Endothelial cell of umbilical vein (primary cell): ENCODE results near the gene NCS1. TPM values are rescaled to one million over a fixed set of nuclear protein-coding genes. Genes with fewer than 3 reads are reported as not detected.

Experiments
- BruUV-seq: library from RNA; stranded (reverse); fragments of 400-500 nt; replicated peaks from 2 replicates; lab custom pipeline; 2021; lab: Mats Ljungman, UMichigan
- CTCF ChIA-PET: fragments of 300-600, 350-600 bp; sonication (Branson Sonifier 250); formaldehyde crosslinking; loops from one replicate; lab custom pipeline; 2021; ENCODE audit warnings: antibody characterized with exemption, inconsistent platforms; lab: Charles Lee
- POLR2A ChIA-PET: fragments of 300-600, 350-600 bp; sonication (Branson Sonifier 250); formaldehyde crosslinking; loops from one replicate; lab custom pipeline; 2021; ENCODE audit warnings: antibody characterized with exemption, inconsistent platforms; lab: Charles Lee
- DNase-seq: peaks from one replicate; pipeline ENCODE4 v3.0.0-alpha.2; 2011; ENCODE audit warnings: low read depth, low spot score
- FAIRE-seq: peaks from 2 replicates; lab custom pipeline; 2011; peaks lifted over from hg19 to GRCh38; lab: Jason Lieb, UNC
- H2AFZ ChIP-seq: 2 replicates; pipeline ENCODE4 v1.6.0; 2012; ENCODE audit warnings: low read depth, low read length, control low read depth, inconsistent platforms
- H3K27ac ChIP-seq: 2 replicates; pipeline ENCODE4 v1.5.1; 2011; ENCODE audit warnings: low read depth, mild to moderate bottlenecking, control low read depth, low read length, moderate library complexity; ENCODE audit not compliant: insufficient read depth
- H3K27me3 ChIP-seq, 2 experiments: 2 replicates each; pipeline versions ENCODE4 v1.6.0 to v1.6.1; 2011; ENCODE audit warnings: low read length in 2 of 2, mixed read lengths in 1 of 2; ENCODE audit not compliant: control insufficient read depth in 2 of 2, insufficient read depth in 2 of 2
- H3K36me3 ChIP-seq, 2 experiments: 2 replicates in 1 of 2; 3 replicates in 1 of 2; pipeline ENCODE4 v1.5.1; 2011; ENCODE audit warnings: low read length in 2 of 2, mild to moderate bottlenecking in 1 of 2, moderate library complexity in 1 of 2; ENCODE audit not compliant: control insufficient read depth in 2 of 2, insufficient read depth in 2 of 2; ENCODE audit errors: extremely low read depth in 1 of 2
- H3K4me1 ChIP-seq: 3 replicates; pipeline ENCODE4 v1.5.1; 2011; ENCODE audit warnings: mild to moderate bottlenecking, low read length; ENCODE audit not compliant: control insufficient read depth, insufficient read depth; ENCODE audit errors: extremely low read depth
- H3K4me2 ChIP-seq: 2 replicates; pipeline ENCODE4 v1.6.1; 2011; ENCODE audit warnings: low read length, control low read depth, mixed read lengths; ENCODE audit not compliant: insufficient read depth
- H3K4me3 ChIP-seq, 3 experiments: fragments of 200-600 bp in 1 of 3; sonication (generic), shearing (Covaris generic) in 1 of 3; replicated peaks in 1 of 3; 2 replicates each; pipeline ENCODE4 v1.5.1; 2011 to 2016; ENCODE audit warnings: control low read depth in 3 of 3, low read length in 3 of 3, mild to moderate bottlenecking in 2 of 3, inconsistent platforms in 1 of 3, low read depth in 1 of 3, moderate library complexity in 1 of 3; ENCODE audit not compliant: insufficient read depth in 1 of 3
- H3K79me2 ChIP-seq: 2 replicates; pipeline ENCODE4 v1.6.0; 2012; ENCODE audit warnings: low read length, inconsistent platforms; ENCODE audit not compliant: control insufficient read depth, insufficient read depth
- H3K9ac ChIP-seq: replicated peaks from 2 replicates; pipeline ENCODE3; 2011; ENCODE audit warnings: low read length, control low read depth; ENCODE audit not compliant: insufficient read depth; ENCODE audit errors: extremely low read depth
- H3K9me1 ChIP-seq: replicated peaks from 3 replicates; pipeline ENCODE4 v1.6.0; 2011; ENCODE audit warnings: mild to moderate bottlenecking, low read length; ENCODE audit not compliant: control insufficient read depth, insufficient read depth; ENCODE audit errors: extremely low read depth
- H3K9me3 ChIP-seq: replicated peaks from 2 replicates; pipeline ENCODE4 v1.5.1; 2012; ENCODE audit warnings: low read length, inconsistent platforms; ENCODE audit not compliant: control insufficient read depth, insufficient read depth
- H4K20me1 ChIP-seq: replicated peaks from 2 replicates; pipeline ENCODE3; 2011; ENCODE audit warnings: mild to moderate bottlenecking, low read length; ENCODE audit not compliant: control insufficient read depth, insufficient read depth; ENCODE audit errors: extremely low read depth
- EZH2 ChIP-seq: IDR thresholded peaks from 2 replicates; pipeline ENCODE4 v1.6.1; 2012; ENCODE audit warnings: borderline replicate concordance, low read depth, mild to moderate bottlenecking, moderate library complexity, low read length, inconsistent platforms; ENCODE audit not compliant: severe bottlenecking
- GATA2 ChIP-seq: IDR thresholded peaks from 2 replicates; pipeline ENCODE4 v1.7.0; 2011; ENCODE audit warnings: low read depth, mild to moderate bottlenecking, moderate library complexity, mixed read lengths, low read length; ENCODE audit not compliant: insufficient read length, insufficient read depth
- MYC ChIP-seq: IDR thresholded peaks from one replicate; pipeline ENCODE4 v1.6.1; 2011; ENCODE audit warnings: mild to moderate bottlenecking, low read depth, low read length
- POLR2A ChIP-seq: IDR thresholded peaks from 2 replicates; pipeline ENCODE4 v1.6.1; 2012; ENCODE audit warnings: low read depth, mild to moderate bottlenecking, control low read depth, low read length
- POLR2AphosphoS5 ChIP-seq: IDR thresholded peaks from 2 replicates; pipeline ENCODE4 v1.6.1; 2012; ENCODE audit warnings: low read depth, mild to moderate bottlenecking, control low read depth, low read length, moderate library complexity; ENCODE audit not compliant: insufficient read depth
- dilution Hi-C: fragments of 300-500 bp; cut with MboI; formaldehyde crosslinking; loops from one replicate; pipeline ENCODE4 v1.15.0; 2019; ENCODE audit warnings: low sequenced_read_pairs; ENCODE audit not compliant: extremely low pct_ligation_motif_present
- intact Hi-C: fragments of 100-400 bp; cut with micrococcal nuclease; formaldehyde crosslinking; loops from one replicate; pipeline ENCODE4 v1.10.0; 2022
- polyA plus RNA-seq, 4 experiments: library from polyadenylated mRNA; depleted of rRNA in 3 of 4; stranded (reverse) in 3 of 4; unstranded in 1 of 4; fragments of >200 nt; gene quantifications; 2 replicates each; pipeline versions ENCODE4 v1.2.1 to v1.2.3, GENCODE V29; 2011 to 2012; ENCODE audit warnings: missing spikeins in 1 of 4
- total RNA-seq: library from RNA; stranded (reverse); gene quantifications from 2 replicates; pipeline ENCODE4 v1.2.3, GENCODE V29; 2021
- TF ChIP-seq, protein P1 (sequence below): IDR thresholded peaks from 2 replicates; pipeline ENCODE4 v1.6.1; 2011; ENCODE audit not compliant: insufficient read depth, insufficient read length
- TF ChIP-seq, protein P2 (sequence below), 2 donors: IDR thresholded peaks; 1 replicate in 1 of 2; 2 replicates in 1 of 2; pipeline ENCODE4 v1.5.1; 2011; ENCODE audit warnings: low read length in 2 of 2, mild to moderate bottlenecking in 2 of 2, moderate library complexity in 2 of 2, control low read depth in 1 of 2, inconsistent platforms in 1 of 2, low read depth in 1 of 2; ENCODE audit not compliant: insufficient read depth in 1 of 2; ENCODE audit errors: extremely low read depth in 1 of 2

Gene NCS1
- total and polyA plus RNA-seq, 2 donors (not counting 3 experiments of a cell fraction or from before 2014, with no cell fraction given), result 53.6 to 77.4 TPM

DNA sequence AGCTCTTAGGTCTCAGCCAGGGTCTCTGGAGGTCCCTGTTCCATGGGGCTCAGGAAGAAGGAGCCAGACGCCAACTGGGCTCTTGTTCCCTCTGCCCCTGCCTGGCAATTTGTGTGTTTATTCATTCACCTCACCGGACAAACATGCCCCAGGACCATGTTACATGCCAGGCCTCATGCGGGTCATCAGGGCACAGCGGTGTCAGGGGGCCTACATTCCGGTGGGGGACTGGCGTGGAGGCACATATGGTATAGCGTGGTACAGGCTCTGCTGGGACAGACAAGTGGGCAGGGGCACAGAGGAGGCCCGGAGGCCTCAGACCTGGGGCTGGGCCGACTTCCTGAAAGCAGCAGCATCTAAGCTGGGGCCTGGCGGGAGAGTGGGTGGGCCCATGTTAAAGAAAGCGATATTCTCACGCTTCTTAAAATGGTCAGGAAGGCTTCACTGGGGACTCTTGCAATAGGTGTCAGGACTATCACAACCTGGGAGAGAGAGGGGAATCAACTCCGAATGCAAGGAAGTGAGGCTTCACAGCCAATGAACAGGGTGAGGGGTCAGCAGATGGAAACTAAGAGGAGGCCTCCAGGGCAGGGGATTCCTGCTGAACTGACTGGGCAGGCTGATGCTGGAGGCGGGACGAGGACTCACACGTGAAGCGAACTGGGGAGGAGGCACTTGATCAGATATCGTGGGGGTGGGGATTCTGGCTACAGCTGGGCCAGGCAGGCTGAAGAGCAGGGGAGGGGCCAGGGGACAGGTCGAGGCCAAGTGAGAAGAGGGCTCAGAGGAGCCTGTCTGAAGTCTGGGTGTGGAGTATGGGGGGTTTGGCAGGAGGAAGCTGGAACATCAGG, 41.9 kb downstream of the NCS1 start:
- dilution Hi-C loops (no loop called here), intact Hi-C loops (no loop called here)
- TF ChIP-seq GATA2 (no peak), EZH2 (no peak), MYC (no peak), POLR2A (no peak), POLR2AphosphoS5 (no peak)
- TF ChIP-seq, protein P1, sequence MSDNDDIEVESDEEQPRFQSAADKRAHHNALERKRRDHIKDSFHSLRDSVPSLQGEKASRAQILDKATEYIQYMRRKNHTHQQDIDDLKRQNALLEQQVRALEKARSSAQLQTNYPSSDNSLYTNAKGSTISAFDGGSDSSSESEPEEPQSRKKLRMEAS, result no peak
- TF ChIP-seq, protein P2, sequence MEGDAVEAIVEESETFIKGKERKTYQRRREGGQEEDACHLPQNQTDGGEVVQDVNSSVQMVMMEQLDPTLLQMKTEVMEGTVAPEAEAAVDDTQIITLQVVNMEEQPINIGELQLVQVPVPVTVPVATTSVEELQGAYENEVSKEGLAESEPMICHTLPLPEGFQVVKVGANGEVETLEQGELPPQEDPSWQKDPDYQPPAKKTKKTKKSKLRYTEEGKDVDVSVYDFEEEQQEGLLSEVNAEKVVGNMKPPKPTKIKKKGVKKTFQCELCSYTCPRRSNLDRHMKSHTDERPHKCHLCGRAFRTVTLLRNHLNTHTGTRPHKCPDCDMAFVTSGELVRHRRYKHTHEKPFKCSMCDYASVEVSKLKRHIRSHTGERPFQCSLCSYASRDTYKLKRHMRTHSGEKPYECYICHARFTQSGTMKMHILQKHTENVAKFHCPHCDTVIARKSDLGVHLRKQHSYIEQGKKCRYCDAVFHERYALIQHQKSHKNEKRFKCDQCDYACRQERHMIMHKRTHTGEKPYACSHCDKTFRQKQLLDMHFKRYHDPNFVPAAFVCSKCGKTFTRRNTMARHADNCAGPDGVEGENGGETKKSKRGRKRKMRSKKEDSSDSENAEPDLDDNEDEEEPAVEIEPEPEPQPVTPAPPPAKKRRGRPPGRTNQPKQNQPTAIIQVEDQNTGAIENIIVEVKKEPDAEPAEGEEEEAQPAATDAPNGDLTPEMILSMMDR (IDR thresholded peaks at IDR 0.05; ENCODE audit: extremely low read depth in 1 of 2, insufficient read depth in 1 of 2, low read depth in 1 of 2, low read length in 2 of 2), result no peak
- Histone ChIP-seq H3K4me1 (no peaks in the 10 kb centered on the region), H3K27ac (no peak overlapping the region), H3K4me2 (no peak overlapping the region), H3K9me1 (no peaks in the 10 kb centered on the region), H3K9me3 (no peaks in the 10 kb centered on the region), H3K79me2 (peaks cover 11% of the 10 kb centered on the region), H3K9ac (no peak overlapping the region), H2AFZ (no peak overlapping the region), H3K27me3 (no peaks in the 10 kb centered on the region), H4K20me1 (no peaks in the 10 kb centered on the region), H3K36me3 (peaks cover 0 to 2% of the 10 kb centered on the region in 2 experiments), H3K4me3 (no peak overlapping the region)
- ChIA-PET CTCF (no interaction called here), POLR2A (no interaction called here)
- FAIRE-seq (no peak), DNase-seq (no peak)
- no TSS peak for BruUV-seq
